SH-SY5Y (cell line): ENCODE results near the gene FLAD1.

Experiments
- GATA2 ChIP-seq: IDR thresholded peaks from 2 replicates; pipeline ENCODE4 v1.6.1; 2011; ENCODE audit warnings: mild to moderate bottlenecking, low read depth, low read length
- GATA3 ChIP-seq: IDR thresholded peaks from 2 replicates; pipeline ENCODE4 v1.6.1; 2011; ENCODE audit warnings: low read depth, mild to moderate bottlenecking, low read length, moderate library complexity

The FLAD1 gene

DNA sequence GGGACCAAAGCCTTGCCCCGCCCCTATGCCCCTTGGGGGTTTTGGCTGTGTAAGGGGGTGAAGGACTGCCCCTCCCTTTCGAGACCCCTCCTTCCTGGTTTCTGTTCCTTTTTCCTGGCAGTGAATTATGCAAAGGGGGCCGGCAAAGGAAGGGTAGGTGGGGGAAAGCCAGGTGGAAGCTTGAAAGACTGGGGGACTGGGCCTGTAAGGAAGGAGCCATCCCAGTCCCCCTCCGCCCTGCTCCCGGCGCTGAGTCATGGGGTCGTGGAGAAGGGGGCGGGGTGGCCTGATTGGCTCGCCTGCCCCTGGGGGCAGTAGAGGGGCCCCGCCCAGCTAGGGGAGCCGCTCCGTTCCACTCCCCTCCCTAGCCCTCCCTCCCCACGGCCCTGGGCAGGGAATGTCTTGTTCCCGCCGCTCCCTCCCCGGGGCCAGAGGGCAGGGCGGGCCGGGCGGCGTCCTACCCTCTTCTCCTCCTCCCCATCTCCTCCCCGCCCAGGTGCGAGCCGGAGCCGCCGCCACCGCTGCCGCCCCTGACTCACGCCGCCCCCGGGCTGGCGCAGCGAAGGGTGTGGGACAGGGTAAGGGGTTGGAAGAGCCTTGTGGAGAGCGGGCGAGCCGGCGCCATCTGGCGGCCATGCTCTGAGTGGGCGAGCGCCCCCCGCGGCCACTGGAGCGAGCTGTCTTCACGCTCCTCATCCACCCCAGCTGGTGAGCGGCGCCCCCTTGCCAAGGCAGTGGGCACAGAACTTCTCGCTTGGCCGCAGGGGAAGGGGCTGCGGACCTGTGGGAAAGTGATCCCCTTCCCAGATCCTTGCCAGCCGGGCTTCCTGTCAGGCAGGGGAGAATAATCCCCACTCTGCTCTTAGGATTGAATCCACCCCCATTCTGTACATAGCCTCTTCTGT lies 34.1 kb downstream of the FLAD1 start:
- TF ChIP-seq GATA3 (no peak), GATA2 (no peak; the same call in 1 of the 2 replicates)

DNA sequence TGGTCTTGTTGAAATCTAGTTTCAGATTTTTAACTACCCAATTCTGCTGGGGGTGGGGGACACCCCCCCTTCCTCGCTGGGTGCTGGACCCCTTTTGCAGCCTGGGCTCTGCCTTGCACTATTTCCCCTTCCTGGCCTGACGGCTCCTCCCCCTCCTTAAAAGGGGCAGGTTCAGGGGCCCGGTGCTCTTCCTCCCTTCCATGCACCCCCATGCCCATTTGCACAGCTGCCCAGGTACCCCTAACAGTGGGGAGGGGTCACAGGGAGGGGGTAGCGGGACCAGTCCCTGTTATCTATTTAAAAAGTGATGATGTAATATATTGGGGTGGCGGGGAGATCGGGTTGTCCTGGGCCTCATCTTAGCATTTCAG lies 34.8 kb downstream of the FLAD1 start:
- no peak for TF ChIP-seq GATA2
- no peak for TF ChIP-seq GATA3

DNA sequence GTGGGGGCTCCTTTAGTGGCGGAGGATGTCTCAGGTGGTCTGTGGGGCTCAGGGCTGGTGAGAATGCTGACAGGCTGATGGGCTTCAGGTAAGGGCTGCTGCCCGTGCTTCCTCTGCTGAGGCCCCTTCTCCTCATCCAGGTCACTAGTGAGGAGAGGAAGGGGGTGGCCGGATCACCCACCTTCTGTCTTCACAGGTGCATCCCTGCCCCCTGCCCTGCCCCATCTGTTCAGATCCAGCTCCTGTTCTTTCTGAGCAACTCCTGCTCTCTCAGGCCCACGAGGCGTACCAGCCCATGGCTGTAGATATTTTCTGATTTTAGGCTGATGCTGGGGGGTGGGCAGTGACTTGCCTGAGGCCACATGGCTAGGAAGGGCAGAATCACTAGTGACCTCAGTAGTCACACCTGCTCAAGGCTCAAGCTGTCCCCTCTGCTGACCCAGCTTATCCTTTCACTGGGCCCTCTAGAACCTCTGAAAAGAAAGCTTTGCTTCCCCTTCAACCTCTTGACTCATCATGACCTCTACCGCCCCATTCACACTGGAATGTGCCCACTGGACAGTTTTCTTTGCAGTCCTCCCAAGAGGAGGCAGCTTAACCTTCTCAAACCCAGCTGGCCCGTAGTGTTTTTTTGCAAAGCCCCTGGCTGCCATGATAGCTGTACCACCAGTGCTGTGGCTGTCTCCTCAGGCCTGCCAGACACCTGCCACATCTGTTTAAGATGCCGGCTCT lies 35.6 kb downstream of the FLAD1 start:
- TF ChIP-seq GATA2 (no peak), GATA3 (no peak)

DNA sequence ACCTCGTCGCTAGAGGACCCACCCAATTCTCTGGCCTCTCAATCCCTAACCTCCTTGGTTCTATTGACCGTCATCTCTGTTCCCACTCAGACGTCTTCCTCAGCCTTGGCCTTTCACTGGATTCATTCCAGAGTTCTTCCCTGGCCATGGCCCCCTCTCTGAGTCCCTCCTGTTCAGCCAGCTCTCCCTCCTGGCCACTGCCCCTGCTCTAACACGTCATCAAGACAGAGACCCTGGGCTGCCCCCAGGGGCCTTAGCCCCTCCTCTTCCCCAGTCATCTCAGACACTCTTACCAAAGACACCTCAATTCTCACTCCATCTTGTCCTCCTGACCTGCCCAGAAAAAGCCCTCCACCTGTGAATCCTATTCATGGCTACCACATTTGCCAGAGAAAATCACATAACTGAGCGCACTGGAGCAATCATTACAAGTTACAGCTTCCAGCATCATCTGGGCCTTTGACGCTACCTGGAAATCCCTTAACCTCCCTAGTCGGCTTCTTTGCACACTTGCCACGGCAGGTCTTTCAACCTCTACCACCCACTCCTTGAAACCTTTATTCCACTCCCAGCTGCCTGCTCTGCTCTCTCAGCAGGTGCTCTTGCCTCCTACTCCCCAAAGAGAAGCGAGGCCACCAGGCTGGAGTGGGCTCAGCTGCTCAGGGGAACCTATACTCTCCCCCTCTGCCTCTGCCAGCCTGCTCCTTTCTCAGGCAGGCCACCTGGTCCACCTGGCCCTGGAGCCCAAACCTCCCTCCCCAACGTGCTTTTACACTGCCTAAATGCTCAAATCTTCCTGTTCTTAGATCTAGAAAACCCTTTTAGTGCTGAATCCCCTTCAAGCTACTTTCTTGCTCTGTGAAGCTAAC lies 36.5 kb downstream of the FLAD1 start:
- TF ChIP-seq GATA3 (no peak), GATA2 (no peak)

DNA sequence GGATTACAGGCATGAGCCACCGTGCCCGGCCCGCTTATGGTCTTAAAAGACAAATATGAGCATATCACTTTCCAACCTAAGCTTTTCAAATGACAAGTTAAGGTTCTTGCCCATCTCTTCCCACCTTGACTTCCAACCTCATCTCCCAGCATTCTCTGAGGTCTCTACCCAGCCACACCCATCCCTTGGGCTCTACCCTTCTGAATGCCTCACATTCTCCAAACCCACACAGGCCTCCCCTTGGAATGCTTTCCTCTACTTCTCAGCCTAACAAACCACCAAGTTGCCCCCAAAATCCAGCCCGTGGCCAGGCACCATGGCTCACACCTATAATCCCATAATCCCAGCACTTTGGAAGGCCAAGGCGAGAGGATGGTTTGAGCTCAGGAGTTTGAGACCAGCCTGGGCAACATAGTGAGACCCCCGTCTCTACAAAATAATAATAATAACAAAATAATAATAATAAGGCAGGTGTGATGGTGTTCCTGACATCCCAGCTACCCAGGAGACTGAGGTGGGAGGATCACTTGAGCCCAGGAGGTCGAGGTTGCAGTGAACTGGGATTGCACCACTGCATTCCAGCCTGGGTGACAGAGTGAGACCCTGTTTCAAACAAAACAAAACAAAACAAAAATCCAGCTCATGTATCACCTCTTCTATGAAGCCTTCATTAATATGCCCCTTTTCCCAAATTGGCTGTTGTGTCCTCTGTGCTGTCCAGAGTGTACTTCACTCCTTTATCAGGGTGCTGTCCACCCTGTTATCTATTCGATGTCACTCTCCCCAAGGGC lies 39.2 kb downstream of the FLAD1 start:
- TF ChIP-seq GATA2 = no peak
- no peak for TF ChIP-seq GATA3

DNA sequence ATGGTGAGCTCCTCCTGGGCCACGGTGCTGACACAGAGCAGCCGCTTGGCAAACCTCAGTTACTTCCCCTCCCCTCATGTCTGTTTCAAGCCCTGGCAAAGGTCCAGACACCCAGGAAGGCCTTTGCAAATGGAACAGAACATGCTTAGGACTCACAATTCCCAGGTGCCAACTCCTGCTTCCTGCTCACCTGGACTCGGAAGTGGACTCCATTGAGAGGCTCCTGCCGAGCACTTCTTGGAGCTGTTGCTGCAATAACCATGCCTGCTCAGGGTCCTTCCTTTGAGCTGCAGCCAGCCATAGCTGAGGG lies 39.7 kb downstream of the FLAD1 start:
- TF ChIP-seq GATA3 = no peak
- TF ChIP-seq GATA2 = no peak

DNA sequence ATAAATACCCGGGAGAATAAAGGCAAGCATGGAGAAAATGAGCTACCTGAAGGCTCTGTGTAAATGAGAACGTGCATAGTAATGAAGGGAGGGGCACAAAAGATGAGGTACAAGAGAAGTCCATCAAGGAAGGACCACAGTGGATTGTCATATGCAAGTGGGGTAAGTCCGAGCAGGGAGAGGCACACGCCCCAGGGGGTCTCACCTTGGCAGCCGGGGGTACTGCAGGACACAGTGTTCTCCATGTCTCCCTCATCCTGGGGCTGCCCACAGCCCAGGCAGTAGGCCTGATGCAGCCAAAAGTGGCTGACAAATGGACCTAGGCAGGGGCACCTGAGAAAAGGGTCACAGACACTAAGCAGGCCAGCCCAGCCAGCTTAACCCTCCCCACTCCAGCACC lies 40.5 kb downstream of the FLAD1 start:
- TF ChIP-seq GATA3 = no peak
- no peak for TF ChIP-seq GATA2

DNA sequence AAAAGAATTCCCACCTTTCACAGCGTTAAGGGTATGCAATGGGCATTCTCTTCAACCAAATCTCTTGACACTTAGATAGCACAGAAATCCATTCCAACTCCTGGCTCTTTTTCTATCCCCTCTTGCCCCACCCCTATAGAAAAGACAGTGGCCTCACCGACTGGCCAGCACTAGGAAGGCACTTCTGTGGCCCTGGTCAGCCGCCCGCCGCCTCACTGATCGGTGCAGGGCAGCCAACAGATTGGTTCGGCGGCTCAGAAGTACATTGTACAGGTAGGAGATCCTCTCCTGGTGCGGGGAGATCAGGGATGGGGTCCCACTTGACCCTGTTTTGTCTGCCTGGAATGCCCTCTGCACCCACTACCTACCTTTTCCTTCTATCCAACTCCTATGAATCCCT lies 41.2 kb downstream of the FLAD1 start:
- TF ChIP-seq GATA3 (no peak), GATA2 (no peak)

DNA sequence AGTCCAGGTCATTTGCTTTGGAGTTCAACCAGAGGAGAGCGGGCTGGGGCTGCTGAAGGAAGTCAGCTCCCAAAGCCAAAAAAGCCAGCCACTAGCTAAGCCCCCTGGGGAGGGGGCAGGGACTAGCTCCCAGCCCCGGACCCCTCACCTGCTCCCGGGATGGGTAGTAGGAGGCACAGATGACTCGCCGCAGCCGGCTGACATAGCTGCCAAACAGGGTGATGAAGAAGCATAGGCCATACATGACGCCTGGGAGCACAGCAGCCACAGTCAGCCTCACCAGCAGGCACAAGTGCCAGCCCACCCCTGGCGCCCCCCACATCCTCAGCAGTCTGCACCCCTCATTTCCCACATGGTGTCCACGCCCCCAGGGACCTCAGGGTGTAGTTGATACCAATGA lies 43.0 kb downstream of the FLAD1 start:
- TF ChIP-seq GATA3 (no peak), GATA2 (no peak)

DNA sequence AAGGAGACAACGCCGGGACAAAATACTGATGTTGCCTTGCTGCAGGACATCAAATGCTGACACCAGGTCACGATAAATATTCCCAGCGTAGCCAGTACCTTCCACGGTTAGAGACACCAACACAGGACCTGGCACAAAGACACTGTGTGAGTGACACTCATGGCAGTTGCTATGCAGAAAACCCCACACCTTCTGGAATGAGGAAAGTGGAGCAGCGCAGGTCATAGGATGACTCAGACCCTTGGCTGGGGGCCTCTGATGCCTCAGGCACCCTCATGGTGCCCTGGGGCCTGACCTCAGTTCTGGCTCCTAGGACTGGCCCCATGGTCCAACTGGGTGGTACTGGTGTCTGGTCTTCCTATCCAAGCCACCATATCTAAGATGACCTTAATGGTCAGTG lies 43.4 kb downstream of the FLAD1 start:
- TF ChIP-seq GATA2 (no peak), GATA3 (no peak)

DNA sequence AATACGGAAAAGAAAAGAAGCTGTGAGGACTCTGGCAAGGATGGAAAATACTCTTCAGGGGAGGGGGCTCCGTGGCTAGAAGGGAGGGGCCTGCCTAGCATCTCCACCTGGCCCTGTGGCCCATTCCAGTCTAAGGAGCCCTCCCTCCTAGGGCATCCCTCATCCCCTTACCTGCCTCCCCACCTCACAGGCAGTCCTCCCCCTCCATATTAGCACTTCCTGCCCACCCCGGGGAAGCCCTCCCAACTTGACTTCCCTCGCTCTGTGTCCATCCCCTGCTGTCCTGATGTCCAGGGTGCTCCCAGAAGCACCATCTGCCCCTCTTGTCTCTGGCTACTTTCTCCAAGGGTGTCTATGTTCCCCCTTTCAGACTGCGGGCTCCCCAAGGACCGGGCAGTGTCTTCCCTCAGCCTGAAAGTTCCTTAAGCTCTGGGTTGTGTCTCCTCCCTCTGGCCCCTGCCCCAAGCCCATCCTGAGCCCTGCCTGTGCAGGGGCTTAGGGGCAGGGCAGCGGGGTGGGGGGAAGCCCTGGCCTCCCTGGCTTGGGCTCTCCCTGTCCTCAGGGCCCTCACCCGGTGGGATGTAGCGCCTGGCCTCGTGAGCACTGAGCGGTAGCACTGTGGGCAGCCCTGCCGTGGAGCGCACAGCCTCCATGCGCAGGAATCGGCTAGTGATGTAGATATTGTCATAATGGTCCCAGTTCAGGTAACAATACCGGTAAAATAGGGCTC lies 46.5 kb downstream of the FLAD1 start:
- TF ChIP-seq GATA2 (no peak), GATA3 (no peak)

DNA sequence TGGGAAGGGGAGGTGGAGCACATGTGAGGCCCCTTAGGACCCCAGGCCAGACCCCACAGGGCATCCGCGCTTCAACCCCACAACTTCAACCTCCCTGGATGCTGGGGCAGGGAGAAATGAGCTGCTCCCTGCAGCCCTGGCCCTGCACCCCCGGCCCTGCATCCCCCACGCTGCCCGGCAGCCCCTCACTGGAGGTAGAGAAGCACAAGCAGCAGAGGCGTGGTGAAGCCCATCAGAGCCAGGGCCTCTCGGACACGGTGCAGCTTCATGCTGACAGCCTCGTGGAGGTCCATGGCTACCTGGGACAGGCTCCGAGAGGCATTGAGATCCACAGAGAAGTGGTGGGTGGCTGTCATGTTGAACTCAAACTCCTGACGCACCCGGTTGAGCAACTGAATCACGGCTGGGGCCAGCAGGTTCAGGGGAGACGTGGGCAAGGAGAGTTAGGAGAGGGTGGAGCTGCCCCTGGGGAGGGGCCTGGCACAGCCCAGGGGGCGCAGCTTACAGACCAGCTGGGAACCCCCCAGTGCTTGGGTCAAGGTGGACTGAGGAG lies 47.2 kb downstream of the FLAD1 start:
- no peak for TF ChIP-seq GATA2
- no peak for TF ChIP-seq GATA3

DNA sequence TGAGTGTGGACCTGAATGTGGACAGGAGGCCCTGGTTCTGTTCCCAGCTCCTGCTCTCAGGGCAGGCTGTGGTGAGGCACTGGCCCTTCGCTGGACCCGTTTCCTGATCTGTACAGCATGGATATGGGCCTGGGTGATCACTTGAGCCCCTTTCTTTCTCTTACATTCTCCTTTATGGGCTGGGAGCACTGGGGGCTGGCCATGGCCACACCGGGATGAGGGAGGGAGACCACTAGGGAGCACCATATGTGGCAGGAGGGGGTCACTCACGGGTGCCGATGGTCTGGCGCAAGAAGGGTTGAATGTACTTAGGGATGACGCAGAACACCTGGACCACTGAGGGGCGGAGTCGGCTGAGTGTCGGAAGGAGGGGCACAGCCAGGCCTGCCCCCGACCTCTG lies 47.8 kb downstream of the FLAD1 start:
- TF ChIP-seq GATA2 (no peak), GATA3 (no peak)

DNA sequence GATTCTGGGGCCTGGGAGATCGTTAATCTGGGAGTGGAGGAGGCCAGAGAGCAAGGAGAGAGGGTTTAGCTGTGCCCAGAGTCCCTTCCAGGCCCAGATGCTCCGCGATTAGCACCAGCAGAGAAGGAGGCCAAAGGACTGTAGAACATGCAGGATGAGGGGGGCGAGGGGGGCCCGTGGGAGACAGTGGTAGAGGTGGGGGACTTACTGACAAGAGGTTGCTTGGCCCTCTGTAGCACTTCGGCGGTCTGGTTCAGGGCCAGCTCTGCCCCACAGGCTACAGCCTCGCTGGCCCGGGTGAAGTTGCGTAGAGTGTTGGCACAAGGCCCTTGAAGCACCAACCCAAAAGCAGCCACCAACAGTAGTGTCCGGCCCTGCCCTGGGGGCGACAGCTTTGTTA lies 49.7 kb downstream of the FLAD1 start:
- no peak for TF ChIP-seq GATA3
- no peak for TF ChIP-seq GATA2
